ENCODE data around the gene KCTD20. TPM values are rescaled to one million over a fixed set of nuclear protein-coding genes. Genes with fewer than 3 reads are reported as not detected.

KCTD20 gene
- total RNA-seq, 4 donors from 2014 or later = 32.4 to 55.3 (median 37.2) TPM

GRCh38 chr6:36516988-36517387, 74.2 kb downstream of the KCTD20 start:
- Histone ChIP-seq H3K4me3 (replicated peaks in 1 of 3) (no peak overlapping the region), H3K27me3 (no peaks in the 10 kb centered on the region), H3K9me3 (no peaks in the 10 kb centered on the region), H3K4me1 (no peaks in the 10 kb centered on the region), H3K36me3 (peaks cover 9 to 23% of the 10 kb centered on the region in 2 donors), H3K27ac (no peak overlapping the region)
- intact Hi-C loops (cut with DNase I) = no loop called here
- no peak for TF ChIP-seq CTCF (IDR thresholded peaks at IDR 0.05)
- TF ChIP-seq POLR2A (IDR thresholded peaks at IDR 0.05) = no peak
- no peak for DNase-seq

GRCh38 chr6:36517408-36517807, 74.6 kb downstream of the KCTD20 start:
- no peaks in the 10 kb centered on the region for H3K9me3 ChIP-seq
- no peaks in the 10 kb centered on the region for H3K4me1 ChIP-seq
- TF ChIP-seq POLR2A (IDR thresholded peaks at IDR 0.05) (no peak), CTCF (IDR thresholded peaks at IDR 0.05) (no peak)
- DNase-seq = no peak
- no peaks in the 10 kb centered on the region for H3K27me3 ChIP-seq
- intact Hi-C loops (cut with DNase I) = no loop called here
- no peak overlapping the region for H3K27ac ChIP-seq
- WGBS, 2 donors = 84 to 87% methylated on average over 2 of the region's 2 CpGs
- H3K4me3 ChIP-seq (replicated peaks in 1 of 3) = no peak overlapping the region
- peaks cover 9 to 27% of the 10 kb centered on the region in 2 donors for H3K36me3 ChIP-seq

DNA sequence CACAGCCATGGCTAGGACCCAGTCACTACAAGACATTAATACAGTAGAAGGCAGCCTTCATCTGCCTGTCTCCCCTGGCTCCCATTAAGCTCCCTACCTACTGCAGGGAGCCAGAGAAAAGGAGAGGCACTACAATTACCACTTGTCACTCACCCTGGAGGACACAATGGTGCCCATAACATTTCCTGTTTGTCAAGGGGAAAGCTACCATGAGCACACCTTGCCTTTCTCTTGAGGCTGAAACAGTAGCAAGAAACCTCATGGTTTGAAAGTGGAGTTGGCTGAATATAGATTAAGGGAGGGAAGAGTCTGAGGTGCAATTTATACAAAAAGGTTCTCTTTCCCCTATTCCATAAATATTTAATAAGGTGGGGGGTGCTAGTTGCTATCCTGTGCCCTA, 76.6 kb downstream of the KCTD20 start:
- no peaks in the 10 kb centered on the region for H3K27me3 ChIP-seq
- TF ChIP-seq POLR2A (IDR thresholded peaks at IDR 0.05) (no peak), CTCF (IDR thresholded peaks at IDR 0.05) (no peak)
- intact Hi-C loops (cut with DNase I) = no loop called here
- no peaks in the 10 kb centered on the region for H3K9me3 ChIP-seq
- H3K4me3 ChIP-seq (replicated peaks in 1 of 3) = no peak overlapping the region
- no peaks in the 10 kb centered on the region for H3K4me1 ChIP-seq
- no peak for DNase-seq
- H3K27ac ChIP-seq = no peak overlapping the region
- H3K36me3 ChIP-seq = peaks cover 6 to 24% of the 10 kb centered on the region in 2 donors

GRCh38 chr6:36523451-36523850, 80.7 kb downstream of the KCTD20 start:
- Histone ChIP-seq H3K27ac (no peak overlapping the region), H3K27me3 (no peaks in the 10 kb centered on the region), H3K4me1 (no peaks in the 10 kb centered on the region), H3K9me3 (no peaks in the 10 kb centered on the region), H3K4me3 (replicated peaks in 1 of 3) (no peak overlapping the region), H3K36me3 (peaks cover 4 to 15% of the 10 kb centered on the region in 2 donors)
- WGBS, 2 donors = 98 to 99% methylated on average over 8 of the region's 8 CpGs
- intact Hi-C loops (cut with DNase I) = no loop called here
- TF ChIP-seq POLR2A (IDR thresholded peaks at IDR 0.05) (no peak), CTCF (IDR thresholded peaks at IDR 0.05) (no peak)
- DNase-seq = no peak

GRCh38 chr6:36523936-36524499, 81.2 kb downstream of the KCTD20 start:
- Histone ChIP-seq H3K36me3 (peaks cover 4 to 15% of the 10 kb centered on the region in 2 donors), H3K27ac (no peak overlapping the region), H3K9me3 (no peaks in the 10 kb centered on the region), H3K4me3 (replicated peaks in 1 of 3) (no peak overlapping the region), H3K27me3 (no peaks in the 10 kb centered on the region), H3K4me1 (no peaks in the 10 kb centered on the region)
- intact Hi-C loops (cut with DNase I) = no loop called here
- 86 to 91% methylated on average over 6 of the region's 6 CpGs for WGBS, 2 donors
- TF ChIP-seq CTCF (IDR thresholded peaks at IDR 0.05) = no peak
- no peak for TF ChIP-seq POLR2A (IDR thresholded peaks at IDR 0.05)
- DNase-seq = no peak

All from thyroid gland (tissue), 4 donors.